Fibroblast of lung (primary cell): ENCODE measurements around the gene USP32.
"Not testable (repeated sequence)": the region's sequence is repeated elsewhere in the genome, so short reads cannot be mapped to it uniquely, and the experiment has no call there.

Experiments used
- CTCF ChIP-seq, 2 donors: IDR thresholded peaks in 1 of 2; conservative IDR thresholded peaks in 1 of 2; 1 replicate in 1 of 2; 2 replicates in 1 of 2; pipeline ENCODE4 v1.5.1; 2011 to 2012; ENCODE audit warnings: low read length in 2 of 2, control low read depth in 1 of 2, inconsistent platforms in 1 of 2, low read depth in 1 of 2, mild to moderate bottlenecking in 1 of 2
- EZH2 ChIP-seq: IDR thresholded peaks from 2 replicates; pipeline ENCODE4 v1.5.1; 2012; ENCODE audit warnings: low read length, control low read depth, mild to moderate bottlenecking; ENCODE audit errors: missing control alignments

GRCh38 chr17:60378187-60378586, 13.7 kb downstream of the USP32 start:
- not testable (repeated sequence) for TF ChIP-seq CTCF (conservative IDR thresholded peaks at IDR 0.05 in 1 of 2, IDR thresholded peaks at IDR 0.05 in 1 of 2; ENCODE audit: low read depth in 1 of 2, low read length in 2 of 2); EZH2
